GM18505 (cell line): ENCODE results near the gene HSPB1.
A peak's percentile ranks its signal among the peaks of the same experiment; 100 is the strongest.

Experiments
- ATAC-seq: cut with Tn5 transposase; IDR thresholded peaks from one replicate; pipeline ENCODE4 v1.9.1; 2021; ENCODE audit not compliant: unreplicated experiment
- POLR2A ChIP-seq: IDR thresholded peaks from 4 replicates; pipeline ENCODE4 v1.6.1; 2011; ENCODE audit warnings: borderline replicate concordance; ENCODE audit not compliant: insufficient read depth, insufficient read length; ENCODE audit errors: extremely low read depth

Gene HSPB1

DNA sequence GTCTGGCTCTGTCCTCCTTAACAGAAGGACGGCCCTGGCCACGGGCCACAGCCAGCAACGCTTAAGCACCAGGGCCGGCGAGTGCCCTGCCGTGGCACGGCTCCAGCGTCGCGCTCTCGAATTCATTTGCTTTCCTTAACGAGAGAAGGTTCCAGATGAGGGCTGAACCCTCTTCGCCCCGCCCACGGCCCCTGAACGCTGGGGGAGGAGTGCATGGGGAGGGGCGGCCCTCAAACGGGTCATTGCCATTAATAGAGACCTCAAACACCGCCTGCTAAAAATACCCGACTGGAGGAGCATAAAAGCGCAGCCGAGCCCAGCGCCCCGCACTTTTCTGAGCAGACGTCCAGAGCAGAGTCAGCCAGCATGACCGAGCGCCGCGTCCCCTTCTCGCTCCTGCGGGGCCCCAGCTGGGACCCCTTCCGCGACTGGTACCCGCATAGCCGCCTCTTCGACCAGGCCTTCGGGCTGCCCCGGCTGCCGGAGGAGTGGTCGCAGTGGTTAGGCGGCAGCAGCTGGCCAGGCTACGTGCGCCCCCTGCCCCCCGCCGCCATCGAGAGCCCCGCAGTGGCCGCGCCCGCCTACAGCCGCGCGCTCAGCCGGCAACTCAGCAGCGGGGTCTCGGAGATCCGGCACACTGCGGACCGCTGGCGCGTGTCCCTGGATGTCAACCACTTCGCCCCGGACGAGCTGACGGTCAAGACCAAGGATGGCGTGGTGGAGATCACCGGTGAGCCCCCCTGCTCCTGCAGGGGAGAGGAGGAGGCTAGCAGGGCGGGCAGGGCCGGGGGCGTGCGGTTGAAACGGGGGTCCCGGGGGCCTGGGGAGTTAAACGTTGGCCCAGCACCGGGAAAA is at the start of gene HSPB1:
Gene HSPB1, plus strand, starts transcription at position 327 of the 855 bp plus-strand sequence. Its CDS starts 40 bp downstream, at position 367.
- TF ChIP-seq POLR2A = peak; percentile 96
- peak; percentile 52 for ATAC-seq

DNA sequence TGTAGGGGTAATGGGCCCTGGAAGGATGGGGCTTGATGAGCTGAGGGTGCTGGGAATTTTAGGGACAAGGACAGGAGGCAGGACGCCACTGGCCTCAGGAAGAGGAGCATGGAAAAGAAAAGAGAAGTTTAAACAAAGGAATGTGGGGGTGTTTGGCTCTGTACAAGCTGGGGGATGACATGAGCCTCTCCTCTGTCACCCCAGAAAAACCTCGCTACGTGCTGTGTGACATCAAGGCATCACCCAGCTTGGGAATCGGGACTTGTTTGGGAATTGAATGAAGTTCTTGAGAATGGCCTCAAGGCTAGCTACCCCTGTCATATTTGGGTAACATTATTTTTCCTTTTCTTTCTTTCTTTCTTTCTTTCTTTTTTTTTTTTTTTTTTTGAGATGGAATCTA is 47.7 kb upstream of the HSPB1 start:
- no peak for ATAC-seq
- no peak for TF ChIP-seq POLR2A

DNA sequence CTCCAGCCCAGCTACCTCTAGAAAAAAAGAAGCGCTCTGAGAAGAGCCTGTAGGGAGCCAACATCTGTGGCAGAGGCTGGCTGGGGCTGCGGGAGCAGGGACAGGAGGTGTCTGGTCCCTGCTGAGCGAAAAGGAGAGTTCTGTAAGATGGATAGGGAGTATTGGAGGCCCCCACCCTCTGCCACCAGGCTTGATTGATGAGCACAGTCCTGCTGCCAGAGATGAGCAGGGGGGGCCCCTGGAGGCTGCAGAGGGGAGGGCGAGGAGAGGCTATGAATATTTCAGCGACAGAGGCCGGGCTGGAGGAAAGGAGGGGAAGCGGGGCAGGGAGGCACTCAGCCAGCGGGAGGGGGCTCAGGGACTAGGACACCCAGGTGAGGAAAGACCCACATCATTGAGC is 44.5 kb upstream of the HSPB1 start:
- no peak for ATAC-seq

GRCh38 chr7:76259124-76260093 is 43.1 kb upstream of the HSPB1 start:
- no peak for ATAC-seq
- TF ChIP-seq POLR2A = no peak

More for the DNA sequence above, 44.5 kb upstream of the HSPB1 start:
- no peak for TF ChIP-seq POLR2A

DNA sequence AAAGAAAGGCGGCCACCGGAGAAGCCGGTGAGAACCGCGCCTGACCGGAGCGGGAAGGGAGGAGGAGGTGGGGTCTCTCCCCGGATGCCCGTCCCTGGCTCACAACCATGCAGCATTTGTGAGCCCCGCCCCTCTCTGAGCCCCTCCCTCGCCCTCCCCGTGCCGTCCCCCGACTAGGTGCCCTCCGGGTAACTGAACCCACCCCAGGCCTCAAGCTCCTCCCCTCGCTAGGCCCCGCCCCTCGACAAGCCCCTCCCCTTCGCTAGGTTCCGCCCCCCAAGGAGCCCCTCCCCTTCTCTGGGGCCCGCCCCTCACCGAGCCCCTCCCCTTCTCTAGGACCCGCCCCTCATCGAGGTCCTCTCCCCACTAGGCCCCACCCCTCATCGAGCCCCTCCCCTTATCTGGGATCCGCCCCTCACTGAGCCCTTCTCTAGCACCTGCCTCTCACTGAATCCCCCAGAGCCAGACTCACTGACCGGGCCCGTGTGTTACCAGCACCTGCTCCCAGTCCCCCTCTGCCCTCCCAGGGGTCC is 42.2 kb upstream of the HSPB1 start:
- TF ChIP-seq POLR2A = no peak
- no peak for ATAC-seq

- ATAC-seq = no peak
- no peak for TF ChIP-seq POLR2A
Observed at GRCh38 chr7:76261329-76261728, 41.1 kb upstream of the HSPB1 start.

GRCh38 chr7:76261931-76262330 is 40.5 kb upstream of the HSPB1 start:
- TF ChIP-seq POLR2A = no peak
- no peak for ATAC-seq

- no peak for TF ChIP-seq POLR2A
- no peak for ATAC-seq
Observed at GRCh38 chr7:76262683-76263402, 39.6 kb upstream of the HSPB1 start.

DNA sequence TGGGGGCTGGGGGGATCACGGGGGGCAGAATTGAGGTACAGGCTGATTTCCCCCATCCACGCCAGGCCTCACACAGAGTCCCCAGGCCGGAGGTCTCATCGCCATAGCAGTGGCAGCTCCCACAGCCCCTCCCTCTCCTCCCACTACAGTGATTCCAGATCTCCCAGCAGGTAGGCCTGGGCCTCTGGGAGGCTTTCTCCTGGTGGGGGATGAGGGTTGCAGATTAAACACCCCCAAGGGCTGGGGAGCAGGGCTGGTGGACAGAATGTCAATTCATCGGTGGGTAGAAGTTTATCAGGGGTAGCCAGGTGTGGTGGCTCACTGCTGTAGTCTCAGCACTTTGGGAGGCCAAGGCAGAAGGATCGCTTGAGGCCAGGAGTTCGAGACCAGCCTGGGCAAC is 37.2 kb upstream of the HSPB1 start:
- TF ChIP-seq POLR2A = no peak
- no peak for ATAC-seq

DNA sequence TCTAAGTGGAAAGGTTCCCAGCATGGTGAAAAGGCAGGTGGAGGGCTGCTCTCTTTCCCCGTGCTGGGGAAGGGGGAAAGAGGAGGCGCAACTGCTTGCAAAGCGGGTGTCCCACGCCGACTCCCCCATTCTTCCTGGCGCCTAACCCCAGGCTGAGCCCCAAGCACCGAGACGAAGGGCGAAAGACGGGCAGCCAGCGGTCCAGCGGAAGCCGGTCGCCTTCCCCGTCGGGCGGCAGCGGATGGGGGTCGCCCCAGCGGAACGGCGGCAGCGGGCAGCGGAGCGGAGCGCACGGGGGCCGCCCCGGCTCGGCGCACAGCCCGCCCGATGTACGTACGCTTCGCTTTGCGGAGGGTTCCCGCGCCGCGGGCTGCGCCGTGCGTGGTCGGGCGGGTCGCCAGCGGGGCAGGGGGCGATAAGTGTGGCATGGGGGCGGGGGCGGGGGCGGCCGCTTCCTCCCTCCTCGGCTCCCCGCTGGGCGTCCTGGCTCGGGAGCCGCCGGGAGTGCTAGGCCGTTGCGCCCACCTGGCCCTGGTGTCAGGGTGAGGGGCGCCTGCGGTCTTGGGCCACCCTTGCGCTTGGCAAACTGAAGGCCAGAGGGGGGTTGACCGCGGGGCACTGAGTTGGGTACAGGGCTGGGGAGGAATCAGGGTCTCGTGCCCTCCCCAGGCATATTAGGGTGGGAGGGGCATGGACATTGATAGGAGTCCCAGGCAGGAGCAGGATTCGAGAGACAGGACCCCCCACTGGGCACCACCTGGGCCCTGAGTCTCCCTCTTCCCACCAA is 35.2 kb upstream of the HSPB1 start:
- no peak for TF ChIP-seq POLR2A
- ATAC-seq = no peak

DNA sequence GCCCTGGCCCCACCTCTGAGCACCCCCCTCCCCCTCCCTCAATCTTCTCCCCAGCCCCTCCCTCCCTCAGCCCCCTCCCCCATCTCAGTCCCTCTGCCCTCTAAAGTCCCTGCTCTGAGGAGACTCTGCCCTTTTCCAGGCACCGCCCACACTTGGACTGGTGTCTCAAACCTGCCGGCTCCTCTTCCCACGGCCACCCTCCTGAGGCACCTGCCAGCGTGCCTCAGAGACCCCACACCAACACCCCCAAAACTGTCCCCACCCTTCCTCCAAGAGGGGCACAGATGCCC is 34.6 kb upstream of the HSPB1 start:
- TF ChIP-seq POLR2A = no peak
- ATAC-seq = no peak

DNA sequence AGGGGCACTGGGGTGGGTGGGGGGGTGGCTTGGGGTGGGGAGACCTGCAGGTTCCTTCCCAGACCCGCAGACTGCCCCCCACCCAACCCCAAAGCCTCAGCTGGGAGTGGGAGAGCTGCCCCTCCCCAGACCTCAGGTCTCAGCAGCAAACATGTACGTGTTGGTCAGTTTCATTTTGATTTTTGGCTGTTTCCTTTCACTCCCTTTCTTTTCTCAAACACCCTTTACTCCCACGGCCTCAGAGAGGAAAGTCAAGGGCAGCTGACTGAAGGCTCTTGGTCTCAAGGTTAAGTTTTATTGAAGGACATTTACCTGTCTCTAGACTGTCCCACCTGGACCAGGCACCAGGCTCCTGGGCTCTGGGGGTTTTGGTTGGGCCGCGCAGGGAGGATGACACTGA is 34.1 kb upstream of the HSPB1 start:
- ATAC-seq = no peak
- TF ChIP-seq POLR2A = no peak
